DMS53 treated with DMSO at 0.1 percent for 48 hours (cell line): Measurements from ENCODE around the gene KCTD5.

Experiments used
- DNase-seq: peaks from one replicate; lab custom pipeline; 2025; ENCODE audit not compliant: unreplicated experiment; lab: John Stamatoyannopoulos, UW

Gene KCTD5

DNA sequence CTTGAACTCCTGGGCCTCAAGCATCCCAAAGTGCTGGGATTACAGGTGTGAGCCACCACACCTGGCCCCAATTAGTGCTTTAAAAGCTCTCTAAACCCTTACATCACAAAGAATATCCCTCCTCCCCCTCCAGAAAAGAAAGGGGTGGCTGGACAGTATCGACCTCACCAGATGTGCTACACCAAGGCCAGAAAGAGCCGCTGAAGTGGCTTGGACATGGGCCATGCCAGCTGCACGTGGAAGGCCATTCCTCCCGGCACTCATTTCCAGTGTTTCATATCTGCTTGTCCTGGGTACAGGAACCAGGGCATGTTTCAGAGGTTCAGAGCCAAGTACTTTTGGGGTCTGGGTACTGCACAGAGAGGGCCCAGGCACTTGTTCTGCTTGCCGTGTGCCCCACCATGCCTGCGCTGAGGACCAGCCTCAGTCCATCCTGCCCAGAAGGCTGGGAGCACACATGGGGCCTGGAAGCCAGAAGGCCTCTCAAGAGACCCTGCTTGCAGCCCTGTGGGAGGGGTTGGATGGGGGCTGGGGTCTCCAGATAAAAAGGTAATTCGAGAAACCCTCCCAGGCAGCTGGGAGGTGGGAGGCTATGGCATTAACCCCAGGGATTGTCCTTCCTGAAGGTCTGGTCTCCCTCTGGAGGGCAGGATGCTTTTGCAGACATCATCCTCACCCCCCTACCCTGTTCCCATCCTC lies 66.6 kb downstream of the KCTD5 start:
- DNase-seq = no peak

DNA sequence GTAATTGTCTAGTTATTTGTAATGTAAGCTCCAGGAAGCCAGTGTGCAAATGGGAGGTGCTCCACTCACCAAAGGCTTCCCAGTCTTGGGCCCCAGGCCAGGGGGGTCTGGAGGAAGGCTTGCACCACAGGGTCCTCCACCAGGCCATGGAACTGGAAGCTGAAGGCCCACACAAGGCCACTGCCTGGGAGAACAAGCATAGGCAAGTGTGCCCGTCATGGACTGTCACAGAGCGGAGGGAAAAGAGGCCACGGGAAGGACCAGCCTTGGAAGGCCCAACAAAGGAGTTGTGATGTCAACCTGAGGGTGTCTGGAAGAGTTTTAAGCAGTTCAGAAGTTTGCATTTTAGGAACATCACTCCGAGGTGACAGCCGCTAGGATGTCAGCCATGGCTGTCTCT lies 67.2 kb downstream of the KCTD5 start:
- DNase-seq = no peak

DNA sequence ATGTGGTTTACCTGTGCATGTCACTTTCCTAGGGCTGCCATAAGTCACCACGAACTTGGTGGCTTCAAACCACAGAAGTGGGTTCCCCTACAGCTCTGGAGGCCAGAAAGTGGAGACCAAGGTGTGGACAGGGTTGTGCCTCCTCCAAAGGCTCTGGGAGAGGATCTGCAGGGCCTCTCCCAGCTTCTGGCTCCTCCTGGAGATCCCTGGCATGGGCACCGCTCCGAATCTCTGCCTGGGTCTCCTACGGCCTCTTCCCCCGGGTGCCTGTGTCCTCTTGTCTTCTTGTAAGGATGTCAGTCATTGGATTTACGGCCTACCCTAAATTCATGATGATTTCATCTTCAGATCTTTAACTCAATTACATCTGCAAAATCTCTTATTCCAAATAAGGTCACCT lies 67.6 kb downstream of the KCTD5 start:
- no peak for DNase-seq

DNA sequence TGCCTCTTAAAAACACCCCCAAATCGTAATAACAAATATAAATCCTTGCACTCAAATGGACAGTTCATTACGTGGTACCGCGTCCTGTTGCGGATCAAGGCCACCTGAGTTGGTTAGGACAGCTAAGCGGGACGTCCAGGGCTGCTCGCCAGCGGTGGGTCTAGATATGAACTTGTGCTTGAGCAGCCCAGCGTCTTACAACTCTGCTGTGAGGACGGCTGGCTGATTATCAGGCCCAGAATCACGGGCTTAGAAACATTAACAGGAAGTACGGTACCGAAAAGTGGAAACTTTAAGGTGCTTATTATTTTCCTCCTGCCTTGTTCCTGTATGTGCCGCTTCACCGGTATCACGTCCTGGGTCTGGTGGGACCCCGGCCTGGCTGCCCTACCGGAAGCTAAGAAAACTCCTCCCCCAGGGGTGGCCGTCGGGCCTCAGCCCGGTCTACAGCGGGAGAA lies 69.3 kb downstream of the KCTD5 start:
- DNase-seq = no peak

GRCh38 chr16:2752035-2752849 lies 69.9 kb downstream of the KCTD5 start, which contains the start of gene SRRM2:
SRRM2 (plus strand) TSS chr16:2752638; CDS start chr16:2756365, 3,727 bp downstream.
- DNase-seq = peak; percentile 88

DNA sequence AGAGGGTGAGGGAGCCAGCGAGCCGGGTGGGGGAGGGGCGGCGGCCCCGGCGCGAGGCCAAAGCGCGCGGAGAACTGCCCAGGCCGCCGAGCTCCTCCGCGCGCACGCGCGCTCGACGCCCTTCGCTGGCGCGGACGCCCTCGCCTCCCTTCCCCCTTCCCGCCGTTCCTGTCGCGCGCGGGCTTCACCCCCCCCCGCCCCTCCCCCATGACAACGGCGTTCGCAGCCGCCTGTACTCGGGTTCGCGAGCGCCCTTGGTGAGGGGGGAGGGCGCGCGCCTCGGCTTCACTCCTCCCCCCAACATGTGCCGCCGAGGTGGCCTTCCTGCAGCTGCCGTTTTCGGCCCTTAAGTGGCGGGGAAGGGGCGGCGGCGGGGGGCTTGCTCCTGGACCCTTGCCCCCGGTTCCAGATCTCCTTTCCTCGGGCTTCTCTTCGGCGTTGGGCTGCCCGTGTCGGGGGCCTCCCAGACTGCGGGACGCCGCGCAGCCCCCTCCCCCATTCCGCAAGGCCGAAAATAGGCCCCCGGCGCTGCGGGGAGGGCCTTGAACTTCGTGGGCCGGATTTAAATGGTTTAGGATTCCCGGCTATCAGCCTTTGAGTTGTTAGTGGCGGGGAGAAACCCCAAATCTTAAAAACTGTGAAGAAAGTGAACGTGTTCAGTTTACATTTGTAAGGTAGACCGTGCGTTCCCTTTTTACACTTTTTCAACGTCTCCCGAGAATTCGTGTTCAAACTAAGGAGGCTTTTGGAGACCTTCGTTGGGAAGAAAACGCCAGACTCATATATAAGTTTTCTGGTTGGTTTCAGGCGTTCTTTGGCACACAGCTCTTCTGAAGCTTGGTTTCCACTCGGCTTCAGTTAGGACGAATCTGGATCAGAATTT lies 70.8 kb downstream of the KCTD5 start:
- peak; percentile 44 for DNase-seq

- DNase-seq = no peak
Observed at GRCh38 chr16:2753733-2754020, 71.4 kb downstream of the KCTD5 start.

DNA sequence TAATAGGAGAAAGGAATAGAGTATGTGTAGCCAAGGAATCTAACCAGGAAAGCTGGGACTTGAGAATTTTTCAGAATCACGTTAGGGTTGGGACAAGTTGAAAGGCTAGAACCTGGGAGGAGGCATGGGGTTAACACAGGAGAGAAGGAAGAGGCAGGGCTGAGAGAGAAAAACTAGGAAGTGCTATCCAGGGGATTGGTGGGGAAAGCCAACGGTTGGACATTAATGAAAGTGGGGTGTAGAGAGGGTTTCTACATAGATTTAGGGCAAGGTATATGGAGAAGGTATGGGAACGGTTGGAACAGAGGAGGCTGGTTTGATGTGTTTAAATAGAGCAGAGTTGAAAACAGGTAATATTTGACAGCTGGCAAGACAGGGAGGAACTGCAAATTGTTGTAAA lies 72.8 kb downstream of the KCTD5 start:
- DNase-seq = no peak

DNA sequence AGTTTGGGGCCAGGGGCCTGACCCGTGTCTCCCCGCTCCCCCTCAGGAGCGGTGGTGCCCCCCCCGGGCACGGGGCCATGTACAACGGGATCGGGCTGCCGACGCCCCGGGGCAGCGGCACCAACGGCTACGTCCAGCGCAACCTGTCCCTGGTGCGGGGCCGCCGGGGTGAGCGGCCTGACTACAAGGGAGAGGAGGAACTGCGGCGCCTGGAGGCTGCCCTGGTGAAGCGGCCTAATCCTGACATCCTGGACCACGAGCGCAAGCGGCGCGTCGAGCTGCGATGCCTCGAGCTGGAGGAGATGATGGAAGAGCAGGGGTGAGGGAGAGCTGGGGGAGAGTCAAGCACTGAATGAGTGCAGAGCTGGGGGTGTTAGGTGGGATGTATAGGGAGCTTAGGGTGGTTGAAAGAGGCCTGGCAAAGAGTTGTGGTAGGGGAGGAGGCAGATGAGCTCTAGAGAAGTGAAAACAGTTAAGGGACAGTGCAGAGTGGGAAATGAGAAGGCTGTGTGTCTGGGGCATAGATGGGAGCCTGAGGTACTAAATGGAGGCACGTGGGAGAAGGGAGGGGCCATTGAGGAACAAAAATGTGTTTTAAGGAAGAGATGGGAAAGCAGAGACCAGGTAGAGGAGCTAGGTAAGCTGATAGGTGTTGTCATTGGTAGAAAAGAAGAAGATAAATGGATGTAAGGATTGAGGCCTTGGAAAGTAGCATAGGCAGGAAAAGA lies 74.1 kb downstream of the KCTD5 start:
- DNase-seq = no peak

DNA sequence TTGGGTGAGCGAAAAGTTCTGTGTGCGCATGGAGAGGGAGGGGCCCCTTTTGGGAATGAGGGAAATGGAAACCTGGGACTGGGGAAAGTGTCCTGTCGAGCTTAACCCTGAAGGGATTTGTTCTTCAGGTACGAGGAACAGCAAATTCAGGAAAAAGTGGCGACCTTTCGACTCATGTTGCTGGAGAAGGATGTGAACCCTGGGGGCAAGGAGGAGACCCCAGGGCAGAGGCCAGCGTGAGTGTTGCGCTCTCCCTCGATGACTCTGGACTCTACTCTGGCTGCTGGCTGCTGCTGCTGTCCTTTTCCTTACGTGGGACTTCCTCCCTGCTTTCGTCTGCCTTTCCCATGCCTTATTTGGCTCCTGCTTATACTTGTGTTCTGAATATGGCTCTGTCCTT lies 75.0 kb downstream of the KCTD5 start:
- DNase-seq = no peak
